K562 (cell line): ENCODE results near the gene IFITM2. TPM values are rescaled to one million over a fixed set of nuclear protein-coding genes. Genes with fewer than 3 reads are reported as not detected.
"Not testable (repeated sequence)": the region's sequence is repeated elsewhere in the genome, so short reads cannot be mapped to it uniquely, and the experiment has no call there.

Experiments used
- ATAC-seq: fragments of 200-7000 bp; cut with Tn5 transposase; 3 replicates; pipeline ENCODE4 v1.9.1; 2020; ENCODE audit warnings: moderate library complexity
- BruUV-seq: library from RNA; stranded (reverse); fragments of 400-500 nt; replicated peaks from 2 replicates; lab custom pipeline; 2021; lab: Mats Ljungman, UMichigan
- CTCF ChIA-PET: fragments of 300-600 bp; formaldehyde crosslinking; extraction: SDS; loops from one replicate; lab custom pipeline; 2021; ENCODE audit warnings: low intra/inter-chr PET ratio; lab: Yijun Ruan, JAX
- POLR2A ChIA-PET: fragments of 300-600, 350-650 bp; sonication (Branson Sonifier 250); formaldehyde crosslinking; extraction: SDS; loops from one replicate; lab custom pipeline; 2021; ENCODE audit warnings: antibody characterized with exemption, inconsistent platforms; lab: Yijun Ruan, JAX
- DNase-seq, 4 experiments: peaks; one replicate each; pipeline versions ENCODE4 v3.0.0 to v3.0.0-alpha.2; 2011 to 2018; ENCODE audit warnings: low spot score in 3 of 4, mixed read lengths in 3 of 4; ENCODE audit errors: extremely low read depth in 1 of 4
- FAIRE-seq: peaks from 2 replicates; lab custom pipeline; 2011; peaks lifted over from hg19 to GRCh38; lab: Jason Lieb, UNC
- H2AFZ ChIP-seq: 2 replicates; pipeline ENCODE4 v1.6.0; 2011; ENCODE audit warnings: low read depth, low read length, control low read depth, inconsistent platforms
- H3K27ac ChIP-seq: fragments of 200-600 bp; 3 replicates; pipeline ENCODE4 v1.8.0; 2011; ENCODE audit warnings: low read depth, mild to moderate bottlenecking, control low read depth, inconsistent platforms, low read length, moderate library complexity, mixed read lengths; ENCODE audit errors: extremely low read depth
- H3K27me3 ChIP-seq, 2 experiments: fragments of 300-600 bp in 1 of 2; 2 replicates in 1 of 2; 3 replicates in 1 of 2; pipeline versions ENCODE4 v1.6.0 to v1.8.0; 2011; ENCODE audit warnings: inconsistent platforms in 2 of 2, low read length in 2 of 2, mild to moderate bottlenecking in 1 of 2, mixed read lengths in 1 of 2, moderate library complexity in 1 of 2; ENCODE audit not compliant: control insufficient read depth in 2 of 2, insufficient read depth in 2 of 2
- H3K36me3 ChIP-seq: fragments of 300-600 bp; 3 replicates; pipeline ENCODE4 v1.8.0; 2011; ENCODE audit warnings: mild to moderate bottlenecking, low read length, inconsistent platforms; ENCODE audit not compliant: control insufficient read depth, insufficient read depth
- H3K4me1 ChIP-seq, 2 experiments: fragments of 200-600 bp in 1 of 2; replicated peaks in 1 of 2; 2 replicates in 1 of 2; 3 replicates in 1 of 2; pipeline versions ENCODE4 v1.5.1 to v1.8.0; 2011; ENCODE audit warnings: inconsistent platforms in 2 of 2, low read length in 2 of 2, mild to moderate bottlenecking in 1 of 2, mixed read lengths in 1 of 2, moderate library complexity in 1 of 2; ENCODE audit not compliant: control insufficient read depth in 2 of 2, insufficient read depth in 2 of 2
- H3K4me2 ChIP-seq: 2 replicates; pipeline ENCODE4 v1.6.1; 2011; ENCODE audit warnings: low read length, control low read depth, inconsistent platforms, mixed read lengths; ENCODE audit not compliant: insufficient read depth
- H3K4me3 ChIP-seq: fragments of 200-600 bp; sonication (generic), shearing (Covaris generic); 2 replicates; pipeline ENCODE4 v1.5.1; 2016; ENCODE audit warnings: control low read depth, inconsistent platforms
- H3K79me2 ChIP-seq: fragments of 200-600 bp; 3 replicates; pipeline ENCODE4 v1.8.0; 2011; ENCODE audit warnings: low read length, inconsistent platforms; ENCODE audit not compliant: control insufficient read depth, insufficient read depth
- H3K9ac ChIP-seq, 2 experiments: 2 replicates each; pipeline versions ENCODE4 v1.6.0 to v1.6.1; 2011; ENCODE audit warnings: low read depth in 2 of 2, low read length in 2 of 2, control low read depth in 1 of 2, inconsistent platforms in 1 of 2, mild to moderate bottlenecking in 1 of 2, mixed read lengths in 1 of 2; ENCODE audit not compliant: insufficient read depth in 1 of 2
- H3K9me1 ChIP-seq: one replicate; pipeline ENCODE4 v1.6.0; 2011; ENCODE audit warnings: inconsistent platforms, mild to moderate bottlenecking, low read length, moderate library complexity; ENCODE audit not compliant: control insufficient read depth, insufficient read depth
- H3K9me3 ChIP-seq: replicated peaks from 2 replicates; pipeline ENCODE4 v1.5.1; 2011; ENCODE audit warnings: low read depth, low read length, inconsistent platforms; ENCODE audit not compliant: control insufficient read depth, insufficient read depth
- H4K20me1 ChIP-seq: replicated peaks from 2 replicates; pipeline ENCODE4 v1.6.1; 2011; ENCODE audit warnings: low read length, inconsistent platforms, mixed read lengths; ENCODE audit not compliant: control insufficient read depth, insufficient read depth
- ADNP ChIP-seq: fragments of 200-800 bp; sonication (Bioruptor generic); IDR thresholded peaks from 2 replicates; pipeline ENCODE4 v1.6.1; 2016; ENCODE audit warnings: missing genetic modification characterization, missing compliant biosample characterization
- EGR1 ChIP-seq: fragments of 450-650 bp; conservative IDR thresholded peaks from 2 replicates; pipeline ENCODE4 v1.6.1; 2017; ENCODE audit warnings: mild to moderate bottlenecking
- HNRNPLL ChIP-seq: fragments of 200-400 bp; formaldehyde crosslinking; IDR thresholded peaks from 2 replicates; pipeline ENCODE4 v1.6.1; 2017; ENCODE audit warnings: low read length, low read depth, mild to moderate bottlenecking; ENCODE audit not compliant: poor library complexity, severe bottlenecking
- ZBTB7A ChIP-seq: IDR thresholded peaks from 2 replicates; pipeline ENCODE4 v1.6.1; 2011; ENCODE audit warnings: low read depth, mild to moderate bottlenecking, low read length, moderate library complexity, borderline replicate concordance; ENCODE audit not compliant: control insufficient read depth
- ZFX ChIP-seq: sonication (generic); formaldehyde crosslinking; IDR thresholded peaks from 2 replicates; pipeline ENCODE4 v1.8.0; 2022; ENCODE audit warnings: mild to moderate bottlenecking, missing genetic modification reagents, moderate library complexity
- ZNF12 ChIP-seq: sonication (generic); formaldehyde crosslinking; IDR thresholded peaks from 2 replicates; pipeline ENCODE4 v1.4.0; 2020; ENCODE audit warnings: mild to moderate bottlenecking, missing genetic modification reagents
- ZNF311 ChIP-seq: fragments of 250-450 bp; sonication (Bioruptor Pico); IDR thresholded peaks from 2 replicates; pipeline ENCODE4 v1.4.0; 2020; ENCODE audit warnings: mild to moderate bottlenecking, moderate library complexity
- WGBS: fragments of 100-300 bp; shearing (Covaris generic); methylation state at CpG from one replicate; pipeline ENCODE4 v1.1.6; 2016; ENCODE audit warnings: low coverage, mixed read lengths; ENCODE audit not compliant: insufficient coverage; ENCODE audit errors: missing lambda C conversion rate; 5-methylcytosine and 5-hydroxymethylcytosine counted together
- in situ Hi-C: fragments of 300-500 bp; cut with MboI; formaldehyde crosslinking; loops from 4 replicates; pipeline ENCODE4 v1.15.0; 2018; ENCODE audit warnings: inconsistent platforms, mixed read lengths
- intact Hi-C: fragments of 100-400 bp; cut with micrococcal nuclease; formaldehyde crosslinking; loops from 2 replicates; pipeline ENCODE4 v1.14.2; 2022
- polyA plus RNA-seq, 8 experiments: library from polyadenylated mRNA; depleted of rRNA in 4 of 8; stranded (reverse) in 5 of 8; unstranded in 3 of 8; fragments of >200 nt; fragmentation: Nextera tagmentation in 2 of 8; fragmentation: Illumina TruSeq in 1 of 8; extraction: Ambion mirVana in 2 of 8; extraction: Trizol in 1 of 8; gene quantifications; 2 replicates each; pipeline versions ENCODE4 v1.2.1 to v1.2.3, GENCODE V29; 2011 to 2014; ENCODE audit warnings: inconsistent platforms in 1 of 8, missing spikeins in 1 of 8
- total RNA-seq, 7 experiments: library from RNA; depleted of rRNA in 6 of 7; stranded (reverse); fragments of >200 nt in 6 of 7; fragmentation: Illumina TruSeq in 2 of 7; extraction: Trizol in 2 of 7; gene quantifications; 2 replicates each; pipeline versions ENCODE4 v1.2.1 to v1.2.3, GENCODE V29; 2011 to 2021; ENCODE audit warnings: low replicate concordance in 1 of 7
- TF ChIP-seq, protein P1 (sequence below): fragments of 450-650 bp; formaldehyde crosslinking; IDR thresholded peaks from 2 replicates; pipeline ENCODE4 v1.4.0; 2022; ENCODE audit warnings: mild to moderate bottlenecking, moderate library complexity
- TF ChIP-seq, protein P2 (sequence below): fragments of 200-800 bp; sonication (Bioruptor generic); IDR thresholded peaks from 2 replicates; pipeline ENCODE4 v1.6.1; 2016; ENCODE audit warnings: missing genetic modification characterization, missing compliant biosample characterization
- TF ChIP-seq, protein P3 (sequence below): fragments of 450-650 bp; formaldehyde crosslinking; IDR thresholded peaks from 2 replicates; pipeline ENCODE4 v1.4.0; 2022; ENCODE audit warnings: missing genetic modification characterization

The IFITM2 gene
- total and polyA plus RNA-seq, 9 of the 15 experiments (the other 6 are each of a cell fraction or from before 2014, with no cell fraction given) = 52.8 to 4,872 (median 356) TPM

DNA sequence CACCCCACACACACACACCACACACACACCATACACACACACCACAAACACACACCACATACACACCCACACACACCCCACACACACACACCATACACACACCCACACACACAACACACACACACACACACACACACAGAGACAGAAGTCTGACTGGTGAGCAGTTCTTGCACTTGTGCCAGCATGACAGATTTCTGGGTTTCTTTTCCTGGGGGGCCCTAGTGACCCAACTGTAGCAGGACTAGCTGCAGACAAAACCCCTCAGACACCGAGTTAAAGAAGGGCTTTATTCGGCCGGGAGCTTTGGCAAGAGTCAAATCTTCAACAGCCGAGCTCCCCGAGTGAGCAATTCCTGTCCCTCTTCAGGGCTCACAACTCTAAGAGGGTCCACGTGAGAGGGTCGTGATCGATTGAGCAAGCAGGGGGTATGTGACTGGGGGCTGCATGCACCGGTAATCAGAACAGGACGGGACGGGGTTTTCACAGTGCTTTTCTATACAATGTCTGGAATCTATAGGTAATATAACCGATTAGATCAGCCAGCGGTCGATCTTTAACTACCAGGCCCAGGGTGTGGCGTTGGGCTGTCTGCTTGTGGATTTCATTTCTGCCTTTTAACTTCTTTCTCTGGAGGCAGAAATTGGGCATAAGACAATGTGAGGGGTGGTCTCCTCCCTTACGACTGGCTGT is 42.6 kb downstream of the IFITM2 start:
- H3K4me3 ChIP-seq, H3K9me3 ChIP-seq, H3K36me3 ChIP-seq, H3K9me1 ChIP-seq, DNase-seq, H3K27me3 ChIP-seq, FAIRE-seq, CTCF ChIA-PET, H3K79me2 ChIP-seq, H4K20me1 ChIP-seq: not testable (repeated sequence)
- intact Hi-C loops = loop anchor here (5.0 kb wide), 1 partner anchor 83 kb away; no protein-coding TSS in a partner anchor
- Histone ChIP-seq H3K4me2 (peak overlapping the region; percentile 69), H3K4me1 (peaks cover 56 to 64% of the 10 kb centered on the region in 2 experiments), H3K27ac (peak overlapping the region; percentile 88), H3K9ac (peak overlapping the region; percentile 75 to 89; a peak in 3 of 4 replicates), H2AFZ (peak overlapping the region; percentile 94)
- ATAC-seq = peak; percentile 14
- in situ Hi-C loops = loop anchor here (5.0 kb wide), 1 partner anchor 38 kb away; the partner anchor contains the start of gene IFITM1
- BruUV-seq = TSS peak; percentile 64
- POLR2A ChIA-PET = interaction anchor here (0.8 kb wide), 1 partner anchor 19 kb away, joined by 3 read pairs; no protein-coding TSS in a partner anchor
- TF ChIP-seq ZBTB7A = peak; percentile 23; the same call in 1 of the 2 replicates
- TF ChIP-seq ZNF12 (CRISPR knock-in tag) = 0 out of 2 replicates have a peak, but pooled peaks have one; percentile 45
- TF ChIP-seq, protein P1, sequence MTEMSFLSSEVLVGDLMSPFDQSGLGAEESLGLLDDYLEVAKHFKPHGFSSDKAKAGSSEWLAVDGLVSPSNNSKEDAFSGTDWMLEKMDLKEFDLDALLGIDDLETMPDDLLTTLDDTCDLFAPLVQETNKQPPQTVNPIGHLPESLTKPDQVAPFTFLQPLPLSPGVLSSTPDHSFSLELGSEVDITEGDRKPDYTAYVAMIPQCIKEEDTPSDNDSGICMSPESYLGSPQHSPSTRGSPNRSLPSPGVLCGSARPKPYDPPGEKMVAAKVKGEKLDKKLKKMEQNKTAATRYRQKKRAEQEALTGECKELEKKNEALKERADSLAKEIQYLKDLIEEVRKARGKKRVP (CRISPR knock-in tag) = 0 out of 2 replicates have a peak, but pooled peaks have one; percentile 7
- 0 out of 2 replicates have a peak, but pooled peaks have one; percentile 23 for TF ChIP-seq EGR1
- peak; percentile 41; the same call in 1 of the 2 replicates for TF ChIP-seq ADNP
- 0 out of 2 replicates have a peak, but pooled peaks have one; percentile 32 for TF ChIP-seq ZNF311 (CRISPR knock-in tag)
- TF ChIP-seq HNRNPLL = peak; percentile 5
- TF ChIP-seq, protein P2, sequence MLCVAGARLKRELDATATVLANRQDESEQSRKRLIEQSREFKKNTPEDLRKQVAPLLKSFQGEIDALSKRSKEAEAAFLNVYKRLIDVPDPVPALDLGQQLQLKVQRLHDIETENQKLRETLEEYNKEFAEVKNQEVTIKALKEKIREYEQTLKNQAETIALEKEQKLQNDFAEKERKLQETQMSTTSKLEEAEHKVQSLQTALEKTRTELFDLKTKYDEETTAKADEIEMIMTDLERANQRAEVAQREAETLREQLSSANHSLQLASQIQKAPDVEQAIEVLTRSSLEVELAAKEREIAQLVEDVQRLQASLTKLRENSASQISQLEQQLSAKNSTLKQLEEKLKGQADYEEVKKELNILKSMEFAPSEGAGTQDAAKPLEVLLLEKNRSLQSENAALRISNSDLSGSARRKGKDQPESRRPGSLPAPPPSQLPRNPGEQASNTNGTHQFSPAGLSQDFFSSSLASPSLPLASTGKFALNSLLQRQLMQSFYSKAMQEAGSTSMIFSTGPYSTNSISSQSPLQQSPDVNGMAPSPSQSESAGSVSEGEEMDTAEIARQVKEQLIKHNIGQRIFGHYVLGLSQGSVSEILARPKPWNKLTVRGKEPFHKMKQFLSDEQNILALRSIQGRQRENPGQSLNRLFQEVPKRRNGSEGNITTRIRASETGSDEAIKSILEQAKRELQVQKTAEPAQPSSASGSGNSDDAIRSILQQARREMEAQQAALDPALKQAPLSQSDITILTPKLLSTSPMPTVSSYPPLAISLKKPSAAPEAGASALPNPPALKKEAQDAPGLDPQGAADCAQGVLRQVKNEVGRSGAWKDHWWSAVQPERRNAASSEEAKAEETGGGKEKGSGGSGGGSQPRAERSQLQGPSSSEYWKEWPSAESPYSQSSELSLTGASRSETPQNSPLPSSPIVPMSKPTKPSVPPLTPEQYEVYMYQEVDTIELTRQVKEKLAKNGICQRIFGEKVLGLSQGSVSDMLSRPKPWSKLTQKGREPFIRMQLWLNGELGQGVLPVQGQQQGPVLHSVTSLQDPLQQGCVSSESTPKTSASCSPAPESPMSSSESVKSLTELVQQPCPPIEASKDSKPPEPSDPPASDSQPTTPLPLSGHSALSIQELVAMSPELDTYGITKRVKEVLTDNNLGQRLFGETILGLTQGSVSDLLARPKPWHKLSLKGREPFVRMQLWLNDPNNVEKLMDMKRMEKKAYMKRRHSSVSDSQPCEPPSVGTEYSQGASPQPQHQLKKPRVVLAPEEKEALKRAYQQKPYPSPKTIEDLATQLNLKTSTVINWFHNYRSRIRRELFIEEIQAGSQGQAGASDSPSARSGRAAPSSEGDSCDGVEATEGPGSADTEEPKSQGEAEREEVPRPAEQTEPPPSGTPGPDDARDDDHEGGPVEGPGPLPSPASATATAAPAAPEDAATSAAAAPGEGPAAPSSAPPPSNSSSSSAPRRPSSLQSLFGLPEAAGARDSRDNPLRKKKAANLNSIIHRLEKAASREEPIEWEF = peak; percentile 26; the same call in 1 of the 2 replicates
- peak; percentile 63 for TF ChIP-seq ZFX (CRISPR knock-in tag)
- TF ChIP-seq, protein P3, sequence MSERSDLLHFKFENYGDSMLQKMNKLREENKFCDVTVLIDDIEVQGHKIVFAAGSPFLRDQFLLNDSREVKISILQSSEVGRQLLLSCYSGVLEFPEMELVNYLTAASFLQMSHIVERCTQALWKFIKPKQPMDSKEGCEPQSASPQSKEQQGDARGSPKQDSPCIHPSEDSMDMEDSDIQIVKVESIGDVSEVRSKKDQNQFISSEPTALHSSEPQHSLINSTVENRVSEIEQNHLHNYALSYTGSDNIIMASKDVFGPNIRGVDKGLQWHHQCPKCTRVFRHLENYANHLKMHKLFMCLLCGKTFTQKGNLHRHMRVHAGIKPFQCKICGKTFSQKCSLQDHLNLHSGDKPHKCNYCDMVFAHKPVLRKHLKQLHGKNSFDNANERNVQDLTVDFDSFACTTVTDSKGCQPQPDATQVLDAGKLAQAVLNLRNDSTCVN = 0 out of 2 replicates have a peak, but pooled peaks have one; percentile 53
- WGBS = 6% methylated on average over 14 of the region's 16 CpGs
